H9 (cell line): ENCODE data around the gene CRK. TPM values are rescaled to one million over a fixed set of nuclear protein-coding genes. Genes with fewer than 3 reads are reported as not detected.

Experiments
- DNase-seq: peaks from one replicate; pipeline ENCODE4 v3.0.0-alpha.2; 2017
- H2AFZ ChIP-seq: one replicate; pipeline ENCODE4 v1.6.1; 2013; ENCODE audit warnings: mild to moderate bottlenecking, low read length, control low read depth, moderate library complexity
- H2AK5ac ChIP-seq: 2 replicates; pipeline ENCODE4 v1.6.1; 2013; ENCODE audit warnings: low read length, control low read depth, mixed read lengths; ENCODE audit not compliant: insufficient read length
- H2BK120ac ChIP-seq: one replicate; pipeline ENCODE4 v1.6.1; 2013; ENCODE audit warnings: low read depth, mild to moderate bottlenecking, low read length, control low read depth, inconsistent platforms; ENCODE audit not compliant: poor library complexity, severe bottlenecking
- H2BK12ac ChIP-seq: 2 replicates; pipeline ENCODE4 v1.6.1; 2013; ENCODE audit warnings: low read length, control low read depth, mixed read lengths, low read depth; ENCODE audit not compliant: insufficient read length
- H2BK15ac ChIP-seq: 2 replicates; pipeline ENCODE4 v1.6.1; 2013; ENCODE audit warnings: low read depth, low read length, control low read depth
- H2BK20ac ChIP-seq: one replicate; pipeline ENCODE4 v1.6.1; 2013; ENCODE audit warnings: low read depth, mild to moderate bottlenecking, low read length, control low read depth, inconsistent platforms; ENCODE audit not compliant: poor library complexity, severe bottlenecking
- H2BK5ac ChIP-seq: 2 replicates; pipeline ENCODE4 v1.6.1; 2013; ENCODE audit warnings: low read length, control low read depth, mixed read lengths; ENCODE audit not compliant: insufficient read length
- H3K14ac ChIP-seq: 2 replicates; pipeline ENCODE4 v1.6.1; 2013; ENCODE audit warnings: low read length, control low read depth; ENCODE audit not compliant: insufficient read depth
- H3K18ac ChIP-seq: 2 replicates; pipeline ENCODE4 v1.6.1; 2013; ENCODE audit warnings: low read depth, mild to moderate bottlenecking, mixed read lengths, low read length, control low read depth; ENCODE audit not compliant: insufficient read length
- H3K23ac ChIP-seq: 2 replicates; pipeline ENCODE4 v1.6.1; 2013; ENCODE audit warnings: low read length, control low read depth, mixed read lengths, low read depth; ENCODE audit not compliant: insufficient read length
- H3K23me2 ChIP-seq: 2 replicates; pipeline ENCODE4 v1.6.1; 2013; ENCODE audit warnings: low read depth, mild to moderate bottlenecking, mixed read lengths, low read length, control low read depth; ENCODE audit not compliant: insufficient read length, poor library complexity, severe bottlenecking
- H3K27ac ChIP-seq: 2 replicates; pipeline ENCODE4 v1.5.1; 2013; ENCODE audit warnings: low read length, control low read depth, mixed read lengths, low read depth; ENCODE audit not compliant: insufficient read length
- H3K27me3 ChIP-seq: 2 replicates; pipeline ENCODE4 v1.6.1; 2013; ENCODE audit warnings: low read length, control low read depth, inconsistent platforms; ENCODE audit not compliant: insufficient read depth
- H3K4ac ChIP-seq: 2 replicates; pipeline ENCODE4 v1.6.1; 2013; ENCODE audit warnings: low read depth, mild to moderate bottlenecking, control low read depth, inconsistent platforms, low read length, moderate library complexity
- H3K4me1 ChIP-seq: 2 replicates; pipeline ENCODE4 v1.6.1; 2013; ENCODE audit warnings: low read length, control low read depth, inconsistent platforms; ENCODE audit not compliant: insufficient read depth
- H3K4me2 ChIP-seq: 2 replicates; pipeline ENCODE4 v1.6.1; 2013; ENCODE audit warnings: low read length, control low read depth, mixed read lengths; ENCODE audit not compliant: insufficient read length, insufficient read depth
- H3K56ac ChIP-seq: 2 replicates; pipeline ENCODE4 v1.6.1; 2013; ENCODE audit warnings: low read depth, mild to moderate bottlenecking, mixed read lengths, low read length, control low read depth; ENCODE audit not compliant: insufficient read length
- H3K79me1 ChIP-seq: 2 replicates; pipeline ENCODE4 v1.6.1; 2013; ENCODE audit warnings: low read depth, mild to moderate bottlenecking, moderate library complexity, low read length, control low read depth, inconsistent platforms; ENCODE audit not compliant: insufficient read depth, poor library complexity, severe bottlenecking
- H3K79me2 ChIP-seq: 2 replicates; pipeline ENCODE4 v1.6.1; 2013; ENCODE audit warnings: low read length, control low read depth, inconsistent platforms; ENCODE audit not compliant: insufficient read depth
- H3K9ac ChIP-seq: 2 replicates; pipeline ENCODE4 v1.6.1; 2013; ENCODE audit warnings: low read length, control low read depth, mixed read lengths; ENCODE audit not compliant: insufficient read length; ENCODE audit errors: extremely low read depth
- H3K9me3 ChIP-seq: one replicate; pipeline ENCODE4 v1.6.1; 2013; ENCODE audit warnings: low read depth, low read length, inconsistent platforms; ENCODE audit not compliant: control insufficient read depth
- H3T11ph ChIP-seq: one replicate; pipeline ENCODE4 v1.6.1; 2013; ENCODE audit warnings: mild to moderate bottlenecking, low read length, control low read depth, inconsistent platforms
- H4K20me1 ChIP-seq: one replicate; pipeline ENCODE4 v1.6.1; 2013; ENCODE audit not compliant: control insufficient read depth, insufficient read length, insufficient read depth
- H4K5ac ChIP-seq: 2 replicates; pipeline ENCODE4 v1.6.1; 2013; ENCODE audit warnings: low read depth, mild to moderate bottlenecking, mixed read lengths, low read length, control low read depth; ENCODE audit not compliant: insufficient read length
- H4K8ac ChIP-seq: replicated peaks from 2 replicates; pipeline ENCODE4 v1.6.1; 2013; ENCODE audit warnings: low read length, control low read depth, mixed read lengths, low read depth; ENCODE audit not compliant: insufficient read length
- H4K91ac ChIP-seq: 2 replicates; pipeline ENCODE4 v1.6.1; 2013; ENCODE audit warnings: low read depth, mild to moderate bottlenecking, moderate library complexity, mixed read lengths, low read length, control low read depth; ENCODE audit not compliant: insufficient read length
- H3K27ac Mint-ChIP-seq, 3 experiments: 2 replicates in 2 of 3; 3 replicates in 1 of 3; pipeline ENCODE4 v1.8.0; 2020 to 2021; ENCODE audit warnings: mixed read lengths in 3 of 3, mild to moderate bottlenecking in 1 of 3, moderate library complexity in 1 of 3
- H3K27me3 Mint-ChIP-seq: 2 replicates; pipeline ENCODE4 v1.8.0; 2021; ENCODE audit warnings: low read depth, mild to moderate bottlenecking, moderate library complexity, mixed read lengths
- H3K36me3 Mint-ChIP-seq, 3 experiments: 2 replicates in 2 of 3; 3 replicates in 1 of 3; pipeline ENCODE4 v1.8.0; 2020 to 2021; ENCODE audit warnings: low read depth in 3 of 3, mixed read lengths in 3 of 3; ENCODE audit not compliant: insufficient read depth in 1 of 3
- H3K4me1 Mint-ChIP-seq, 2 experiments: 2 replicates each; pipeline ENCODE4 v1.8.0; 2020; ENCODE audit warnings: mixed read lengths in 2 of 2
- H3K4me3 Mint-ChIP-seq, 2 experiments: 2 replicates in 1 of 2; 3 replicates in 1 of 2; pipeline ENCODE4 v1.8.0; 2020 to 2021; ENCODE audit warnings: mild to moderate bottlenecking in 2 of 2, mixed read lengths in 2 of 2, moderate library complexity in 1 of 2
- H3K9me3 Mint-ChIP-seq, 2 experiments: 2 replicates in 1 of 2; 3 replicates in 1 of 2; pipeline ENCODE4 v1.8.0; 2020; ENCODE audit warnings: mild to moderate bottlenecking in 2 of 2, mixed read lengths in 2 of 2, moderate library complexity in 1 of 2
- CTCF ChIP-seq: fragments of 200-600 bp; sonication (generic); conservative IDR thresholded peaks from 3 replicates; pipeline ENCODE4 v1.8.0; 2021; ENCODE audit warnings: antibody characterized with exemption, mild to moderate bottlenecking
- WGBS: extraction: QIAGEN DNeasy Blood & Tissue Kit; methylation state at CpG from one replicate; pipeline ENCODE4 v1.1.7; 2013; ENCODE audit warnings: missing lambda C conversion rate, low lambda C conversion rate, mixed read lengths; ENCODE audit not compliant: insufficient read length; ENCODE audit errors: extremely low coverage; 5-methylcytosine and 5-hydroxymethylcytosine counted together
- total RNA-seq: library from RNA; stranded (reverse); gene quantifications from 2 replicates; pipeline ENCODE4 v1.2.1, GENCODE V29; 2021

CRK gene
- total RNA-seq, 1 experiment from 2014 or later, result 58.9 TPM

GRCh38 chr17:1412185-1413110, 43.6 kb downstream of the CRK start:
- H3K9ac ChIP-seq, result no peak overlapping the region
- WGBS, result no CpG with 5 or more reads among the region's 27 CpGs
- H4K5ac ChIP-seq, result no peak overlapping the region
- H2BK5ac ChIP-seq, result no peak overlapping the region
- no peak overlapping the region for H2BK120ac ChIP-seq
- no peak overlapping the region for H3K18ac ChIP-seq
- no peak for TF ChIP-seq CTCF
- no peak overlapping the region for H3K4me2 ChIP-seq
- Mint-ChIP-seq H3K27ac (no peak overlapping the region), H3K9me3 (no peaks in the 10 kb centered on the region), H3K27me3 (no peaks in the 10 kb centered on the region), H3K4me1 (peaks cover 0 to 5% of the 10 kb centered on the region in 2 experiments; a peak in 1 of 4 replicates), H3K4me3 (no peak overlapping the region), H3K36me3 (no peaks in the 10 kb centered on the region; a peak in 1 of 7 replicates)
- no peak overlapping the region for H2BK12ac ChIP-seq
- no peaks in the 10 kb centered on the region for H3K79me2 ChIP-seq
- DNase-seq, result no peak
- no peak overlapping the region for H3K14ac ChIP-seq
- H3T11ph ChIP-seq, result no peak overlapping the region
- H3K79me1 ChIP-seq, result no peaks in the 10 kb centered on the region
- H3K56ac ChIP-seq, result no peak overlapping the region
- H3K4me1 ChIP-seq, result no peaks in the 10 kb centered on the region
- no peak overlapping the region for H2BK20ac ChIP-seq
- no peak overlapping the region for H2BK15ac ChIP-seq
- no peak overlapping the region for H3K23ac ChIP-seq
- no peak overlapping the region for H2AFZ ChIP-seq
- no peaks in the 10 kb centered on the region for H4K20me1 ChIP-seq
- no peaks in the 10 kb centered on the region for H3K9me3 ChIP-seq
- H4K91ac ChIP-seq, result no peak overlapping the region
- H3K4ac ChIP-seq, result no peak overlapping the region
- H4K8ac ChIP-seq, result no peak overlapping the region
- H3K23me2 ChIP-seq, result no peaks in the 10 kb centered on the region
- H3K27me3 ChIP-seq, result no peaks in the 10 kb centered on the region
- H2AK5ac ChIP-seq, result no peak overlapping the region
- H3K27ac ChIP-seq, result no peak overlapping the region
